ENCODE results near the gene TEAD1.

The TEAD1 gene

DNA sequence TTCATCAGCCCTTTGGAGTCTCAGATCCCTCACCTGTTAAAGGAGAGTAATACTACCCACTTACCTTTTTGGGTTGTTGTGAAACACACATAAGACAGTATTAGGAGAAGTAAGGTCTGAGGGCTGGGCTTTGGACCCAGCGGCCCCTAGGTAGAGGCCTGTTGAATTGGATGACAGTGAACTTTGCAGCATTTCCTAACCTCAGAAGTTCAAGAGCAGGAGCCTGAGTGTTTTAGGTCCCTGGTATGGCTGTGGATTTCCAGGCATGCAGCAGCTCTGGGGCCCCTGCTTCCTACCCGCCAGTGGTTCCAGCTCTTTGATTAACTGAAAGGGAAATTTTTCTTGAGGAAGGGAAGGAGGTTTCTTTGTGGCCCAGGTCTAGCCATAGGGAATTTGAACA lies 58.9 kb downstream of the TEAD1 start:
- TF ChIP-seq FOXP2 (optimal IDR thresholded peaks at IDR 0.05; ENCODE audit: borderline replicate concordance, extremely low read depth, extremely low read length, insufficient read depth) (no peak), SIN3A (IDR thresholded peaks at IDR 0.05; ENCODE audit: borderline replicate concordance, insufficient read depth, low read length) (no peak), POLR2AphosphoS5 (IDR thresholded peaks at IDR 0.05; ENCODE audit: low read depth, low read length) (no peak), TAF1 (IDR thresholded peaks at IDR 0.05; ENCODE audit: borderline replicate concordance, insufficient read depth, low read length) (no peak), REST (IDR thresholded peaks at IDR 0.05; ENCODE audit: insufficient read depth in 1 of 2, low read depth in 2 of 2, low read length in 2 of 2) (no peak)

DNA sequence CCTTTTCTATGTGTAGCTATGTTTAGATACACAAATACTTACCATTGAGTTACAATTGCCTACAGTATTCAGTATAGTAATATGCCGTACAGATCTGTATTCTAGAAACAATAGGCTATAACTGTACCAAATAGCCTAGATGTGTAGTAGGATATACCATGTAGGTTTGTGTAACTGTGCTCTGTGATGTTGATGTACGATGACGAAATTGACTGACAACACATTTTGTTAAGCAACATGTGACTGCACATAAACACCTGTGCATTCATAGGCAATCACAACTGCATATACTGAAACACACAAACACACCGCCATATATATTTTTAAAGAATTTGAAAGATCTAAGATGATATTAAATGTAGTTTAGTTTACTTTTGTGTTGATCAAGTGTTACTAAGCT lies 60.4 kb downstream of the TEAD1 start:
- TF ChIP-seq TAF1 (IDR thresholded peaks at IDR 0.05; ENCODE audit: borderline replicate concordance, insufficient read depth, low read length) (no peak), POLR2AphosphoS5 (IDR thresholded peaks at IDR 0.05; ENCODE audit: low read depth, low read length) (no peak), FOXP2 (optimal IDR thresholded peaks at IDR 0.05; ENCODE audit: borderline replicate concordance, extremely low read depth, extremely low read length, insufficient read depth) (no peak), REST (IDR thresholded peaks at IDR 0.05; ENCODE audit: insufficient read depth in 1 of 2, low read depth in 2 of 2, low read length in 2 of 2) (no peak), SIN3A (IDR thresholded peaks at IDR 0.05; ENCODE audit: borderline replicate concordance, insufficient read depth, low read length) (no peak)

DNA sequence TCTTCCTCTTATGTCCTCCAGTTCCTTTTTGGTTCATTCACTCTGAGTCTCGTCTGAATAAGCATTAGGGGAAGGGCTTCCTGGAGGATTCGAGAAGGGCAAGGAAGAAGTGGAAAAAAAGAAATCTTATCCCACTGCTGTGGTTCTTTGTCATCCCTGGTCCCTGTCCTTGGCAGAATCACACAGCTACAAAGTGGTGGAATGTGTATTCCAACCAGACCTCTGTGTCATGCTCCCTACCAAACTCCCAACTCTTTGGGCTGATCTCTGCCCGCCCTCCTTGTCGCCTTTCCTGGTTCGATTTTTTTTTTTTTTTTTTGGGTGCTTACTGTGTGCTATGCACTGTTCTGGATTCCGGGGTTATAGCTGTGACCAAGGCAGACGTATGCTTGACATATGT lies 61.0 kb downstream of the TEAD1 start:
- TF ChIP-seq POLR2AphosphoS5 (IDR thresholded peaks at IDR 0.05; ENCODE audit: low read depth, low read length) (no peak), TAF1 (IDR thresholded peaks at IDR 0.05; ENCODE audit: borderline replicate concordance, insufficient read depth, low read length) (no peak), REST (IDR thresholded peaks at IDR 0.05; ENCODE audit: insufficient read depth in 1 of 2, low read depth in 2 of 2, low read length in 2 of 2) (no peak), FOXP2 (optimal IDR thresholded peaks at IDR 0.05; ENCODE audit: borderline replicate concordance, extremely low read depth, extremely low read length, insufficient read depth) (no peak), SIN3A (IDR thresholded peaks at IDR 0.05; ENCODE audit: borderline replicate concordance, insufficient read depth, low read length) (no peak)

- TF ChIP-seq TAF1 (IDR thresholded peaks at IDR 0.05; ENCODE audit: borderline replicate concordance, insufficient read depth, low read length) = no peak
Observed at GRCh38 chr11:12737024-12737423, 62.8 kb downstream of the TEAD1 start.

GRCh38 chr11:12741671-12742216 lies 67.5 kb downstream of the TEAD1 start:
- TF ChIP-seq FOXP2 (optimal IDR thresholded peaks at IDR 0.05; ENCODE audit: borderline replicate concordance, extremely low read depth, extremely low read length, insufficient read depth) = no peak
- TF ChIP-seq POLR2AphosphoS5 (IDR thresholded peaks at IDR 0.05; ENCODE audit: low read depth, low read length) = no peak
- no peak for TF ChIP-seq REST (IDR thresholded peaks at IDR 0.05; ENCODE audit: insufficient read depth in 1 of 2, low read depth in 2 of 2, low read length in 2 of 2)
- no peak for TF ChIP-seq TAF1 (IDR thresholded peaks at IDR 0.05; ENCODE audit: borderline replicate concordance, insufficient read depth, low read length)
- no peak for TF ChIP-seq SIN3A (IDR thresholded peaks at IDR 0.05; ENCODE audit: borderline replicate concordance, insufficient read depth, low read length)
